ENCODE data around the gene UFSP2.

- TF ChIP-seq CTCF (IDR thresholded peaks at IDR 0.05) (no peak), POLR2A (IDR thresholded peaks at IDR 0.05) (no peak), POLR2AphosphoS5 (IDR thresholded peaks at IDR 0.05) (no peak)
Observed at GRCh38 chr4:185473247-185473646, 47.5 kb upstream of the UFSP2 start.

Measured in gastroesophageal sphincter (tissue), 3 donors.